Stimulated activated CD4-positive, alpha-beta T cell treated with anti-CD3 and anti-CD28 coated beads, Interleukin-2, amount 100 ng/mL, for 24 hours (primary cell): ENCODE results near the gene BDNF.
"Not testable (repeated sequence)": the region's sequence is repeated elsewhere in the genome, so short reads cannot be mapped to it uniquely, and the experiment has no call there.

Experiments used
- DNase-seq, 2 donors: peaks; one replicate each; pipeline ENCODE4 v3.0.0-alpha.2; 2020

Gene BDNF

DNA sequence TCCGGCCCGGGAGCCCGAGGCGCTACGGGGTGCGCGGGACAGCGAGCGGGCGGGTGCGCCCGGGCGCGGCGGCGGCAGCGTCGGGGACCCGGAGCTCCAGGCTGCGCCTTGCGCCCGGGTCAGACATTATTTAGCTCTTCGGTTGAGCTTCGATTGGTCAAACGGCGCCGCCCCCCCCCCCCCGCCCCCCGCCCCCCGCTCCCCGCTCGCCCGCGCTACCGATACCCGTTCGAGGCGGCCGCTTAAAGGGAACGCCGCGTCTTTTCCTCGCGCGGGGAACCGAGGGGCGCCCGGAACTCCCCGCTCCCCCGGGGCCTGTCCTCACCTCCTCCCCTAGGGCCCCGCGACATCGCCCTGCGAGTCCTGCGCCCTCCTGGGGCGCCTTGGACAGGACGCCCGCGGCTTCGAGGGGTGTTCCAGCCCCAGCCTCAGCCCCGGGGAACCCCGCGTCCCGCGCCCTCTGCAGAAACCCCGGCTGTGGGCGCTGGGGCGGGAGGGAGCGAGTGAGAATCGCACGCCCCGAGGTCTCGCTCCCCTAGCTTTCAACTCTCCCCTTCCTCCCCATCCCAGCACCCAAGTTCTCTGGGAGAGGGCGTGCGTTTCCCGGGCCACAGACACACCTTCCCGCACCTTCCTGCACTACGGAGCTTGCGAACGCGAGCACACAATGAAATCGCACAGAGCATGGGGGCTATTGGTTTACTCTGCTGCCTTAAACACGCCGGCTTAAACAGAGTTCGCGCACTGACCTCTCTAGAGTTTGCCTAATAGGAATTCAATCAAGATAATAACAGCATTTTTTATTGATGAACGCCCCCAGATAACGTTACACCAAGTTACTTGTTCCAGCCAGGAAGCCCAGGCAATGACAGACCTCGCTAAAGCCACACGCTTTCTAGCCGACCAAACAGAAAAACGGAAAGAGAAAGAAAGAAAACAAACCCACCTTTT, at the start of gene BDNF:
TSS of gene BDNF (minus strand) at position 105 of the 951 bp plus-strand sequence. CDS start 41,891 bp downstream, outside the sequence.
- DNase-seq = no peak

DNA sequence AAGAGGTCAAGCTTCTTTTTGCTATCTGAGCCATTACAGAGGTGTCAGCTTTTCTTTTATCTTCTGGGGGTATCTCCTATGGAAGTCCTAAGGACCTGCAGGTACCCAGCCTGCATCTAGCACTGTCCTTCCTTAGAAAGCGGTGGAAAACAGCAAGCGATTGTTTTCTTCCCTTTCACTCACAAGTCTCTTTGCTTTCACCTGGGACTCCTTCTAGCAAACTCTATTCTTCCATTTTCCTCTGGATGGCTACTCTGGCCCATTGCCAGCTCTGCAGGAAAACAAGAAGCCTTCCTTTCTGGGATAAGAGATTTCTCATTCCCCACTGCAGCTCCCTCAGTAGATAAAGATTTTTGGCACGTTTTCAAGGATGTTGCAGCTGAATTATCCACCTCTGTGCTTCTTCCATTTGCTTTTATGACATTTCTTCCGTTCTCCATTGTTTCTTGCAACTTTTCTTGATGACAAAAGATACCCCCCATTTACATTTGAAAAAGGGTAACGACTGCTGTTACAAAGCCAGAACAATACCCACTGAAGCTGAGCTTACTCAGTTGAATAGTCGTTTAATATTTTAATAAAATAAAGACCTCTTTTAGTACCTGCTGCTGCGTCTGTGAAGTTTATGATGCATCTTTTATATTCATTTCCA, 40.2 kb upstream of the BDNF start:
- DNase-seq = no peak

DNA sequence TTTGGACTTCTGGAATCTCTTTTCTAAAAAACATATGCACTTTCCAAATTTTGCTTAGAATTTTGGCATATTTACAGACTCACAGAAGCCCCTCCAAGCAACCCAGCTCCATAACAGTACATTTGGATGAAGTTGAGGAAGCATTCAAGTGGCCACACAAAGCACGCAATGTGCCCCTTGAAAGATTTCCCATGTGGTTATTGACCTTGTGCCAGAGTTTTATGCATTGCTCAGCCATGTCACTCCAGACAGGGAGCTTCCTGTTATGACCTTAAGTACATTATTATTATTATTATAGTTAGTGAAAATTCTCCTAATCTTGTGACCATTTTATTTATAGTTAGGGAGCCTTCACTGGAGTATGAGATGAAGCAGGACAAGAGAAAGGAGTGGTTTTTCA, 35.0 kb upstream of the BDNF start:
- DNase-seq = no peak

DNA sequence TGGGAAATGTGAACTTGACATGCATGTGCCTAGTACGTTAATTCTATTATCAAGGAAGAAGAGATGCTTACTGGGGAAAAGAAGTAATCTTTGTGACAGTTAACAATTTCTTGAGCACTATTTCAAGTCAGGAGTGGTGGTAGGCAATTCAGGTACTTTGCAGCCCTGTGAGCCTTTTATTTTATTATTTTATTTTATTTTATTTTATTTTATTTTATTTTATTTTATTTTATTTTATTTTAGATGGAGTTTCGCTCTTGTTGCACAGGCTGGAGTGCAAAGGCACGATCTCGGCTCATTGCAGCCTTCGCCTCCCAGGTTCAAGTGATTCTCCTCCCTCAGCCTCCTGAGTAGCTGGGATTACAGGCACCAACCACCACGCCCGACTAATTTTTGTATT, 31.5 kb upstream of the BDNF start:
- DNase-seq = not testable (repeated sequence)

DNA sequence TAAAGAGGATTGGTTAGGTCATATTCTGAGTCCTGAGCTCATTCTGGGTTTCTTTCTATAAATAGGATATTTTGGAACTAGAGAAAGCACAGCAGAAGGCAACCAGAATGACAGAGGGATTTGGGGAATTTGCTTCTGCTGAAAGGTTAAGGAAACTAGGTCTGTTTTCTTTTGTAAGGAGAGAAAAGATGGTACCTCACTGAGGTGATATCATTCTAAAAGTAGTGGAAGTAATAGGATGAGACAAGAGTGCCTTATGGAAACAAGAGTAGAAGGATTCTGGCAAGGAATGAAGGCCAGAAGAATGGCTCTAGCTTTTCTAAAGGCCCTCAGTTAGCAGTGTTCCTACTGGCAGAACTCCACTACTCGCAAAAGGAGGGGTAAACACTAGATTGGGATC, 26.7 kb upstream of the BDNF start:
- DNase-seq = no peak

DNA sequence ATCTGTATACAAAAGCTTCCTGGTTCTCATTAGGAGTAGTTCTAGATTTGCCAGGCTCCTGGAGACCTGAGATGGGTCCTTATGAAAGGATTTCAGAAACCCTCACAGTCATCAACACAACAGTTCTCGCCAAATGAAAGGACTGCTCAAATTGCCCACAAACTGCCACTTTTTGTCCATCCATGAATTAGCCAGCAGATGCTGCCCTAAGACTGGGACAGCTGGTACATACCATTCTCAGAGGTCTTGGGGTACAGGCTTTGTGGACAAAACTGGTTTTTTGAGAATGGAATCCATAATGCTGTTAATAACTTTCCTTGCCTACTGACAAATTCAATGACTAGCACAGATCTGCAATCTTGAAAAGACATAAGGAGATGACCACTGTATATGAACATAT, 23.4 kb upstream of the BDNF start:
- DNase-seq = no peak

DNA sequence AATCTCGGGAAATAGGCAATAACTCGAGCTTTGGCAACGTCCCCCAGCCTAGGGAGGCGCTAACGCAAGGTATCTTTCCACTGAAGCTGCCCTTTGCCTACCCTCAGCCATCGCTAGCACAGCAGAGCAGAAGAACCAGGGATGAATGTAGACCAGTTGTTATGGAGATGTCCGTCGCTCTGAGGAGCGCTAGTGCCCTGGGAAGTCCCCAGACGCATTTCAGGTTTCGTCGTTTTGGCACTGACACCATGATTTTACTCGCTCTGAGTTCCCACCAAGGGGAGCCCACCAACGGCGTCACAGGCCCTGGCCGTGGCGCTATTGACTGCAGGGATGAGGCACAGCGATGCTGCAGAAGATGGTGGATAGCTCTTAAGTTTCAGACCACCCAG, 22.7 kb upstream of the BDNF start:
- DNase-seq = no peak

DNA sequence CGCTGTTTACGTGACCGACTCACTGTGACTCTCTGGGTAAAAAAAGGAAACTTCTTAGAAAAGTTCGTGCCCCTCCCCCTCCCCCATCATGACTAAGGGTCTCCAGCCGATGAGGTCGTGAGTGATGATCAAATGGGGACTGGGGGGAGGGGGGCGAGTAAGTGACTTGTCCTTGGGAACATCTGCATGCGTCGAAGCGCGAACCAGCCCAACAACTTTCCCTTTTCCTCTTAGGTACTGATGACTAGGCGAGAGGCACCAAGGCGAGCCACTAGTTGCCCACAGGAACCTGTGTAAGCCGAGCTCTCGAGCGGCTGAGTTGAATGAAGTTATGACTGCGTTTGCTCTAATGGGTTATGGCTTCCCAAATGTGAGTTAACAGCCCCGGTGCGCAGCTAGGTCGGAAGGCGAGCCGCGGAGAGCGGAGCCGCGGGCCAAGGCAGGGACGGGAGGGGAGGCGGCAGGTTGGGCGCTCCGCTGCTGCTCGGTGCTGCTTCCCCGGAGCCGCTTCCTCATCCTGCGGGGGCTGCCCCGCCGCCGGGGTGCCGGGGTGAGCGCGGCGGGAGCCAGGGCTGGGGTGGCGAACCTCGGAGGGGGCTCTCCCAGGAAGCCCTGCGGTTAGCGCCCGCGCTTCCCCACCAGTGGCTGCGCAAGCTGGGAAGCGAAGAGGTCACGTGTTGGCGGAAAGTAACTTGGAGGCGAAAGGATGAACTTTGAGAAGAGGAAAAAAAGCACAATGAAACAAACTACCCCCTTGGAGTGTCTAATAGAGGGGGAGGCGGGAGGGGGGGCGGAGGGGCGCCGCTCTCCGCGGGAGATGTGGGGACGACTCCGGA, 22.1 kb upstream of the BDNF start:
- DNase-seq = no peak

DNA sequence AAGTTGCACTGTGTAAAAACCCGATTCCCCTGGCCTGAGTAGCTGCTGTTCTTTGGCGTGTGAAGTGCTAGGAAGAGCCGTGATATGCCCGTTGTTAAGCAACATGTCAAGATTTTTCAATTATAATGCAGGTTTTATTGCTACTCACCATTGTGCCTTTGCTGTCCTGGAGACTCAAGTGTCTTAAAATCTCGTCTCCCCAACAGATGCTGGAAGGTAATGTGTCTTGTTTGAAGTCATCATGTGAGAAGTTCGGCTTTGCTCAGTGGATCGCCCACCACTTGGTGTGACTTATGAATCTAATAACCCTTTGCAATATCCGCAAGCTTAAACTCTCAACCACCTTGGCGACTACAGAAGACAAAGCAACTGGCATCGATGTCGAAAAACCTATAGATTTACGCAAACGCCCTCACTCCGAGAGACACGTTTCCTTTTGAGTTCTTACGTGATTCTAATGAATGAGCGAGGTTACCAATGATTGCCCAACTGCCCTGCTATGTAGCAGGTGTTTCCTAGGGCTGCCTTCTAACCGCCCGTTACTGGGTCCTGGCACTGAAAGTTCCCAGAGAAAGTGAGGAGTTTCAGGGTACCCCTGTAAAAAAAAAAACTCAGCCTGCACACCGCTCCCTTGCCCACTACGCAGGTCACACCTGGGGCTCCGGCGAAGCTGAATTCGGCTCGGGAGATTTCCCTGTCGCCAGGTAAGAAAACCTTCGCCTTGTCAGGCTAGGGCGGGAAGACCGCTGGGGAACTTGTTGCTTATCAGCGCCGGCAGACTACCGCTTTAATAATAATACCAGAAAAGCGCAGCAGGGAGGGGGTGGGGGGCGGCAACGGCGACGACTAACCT, 21.2 kb upstream of the BDNF start:
- DNase-seq = no peak

DNA sequence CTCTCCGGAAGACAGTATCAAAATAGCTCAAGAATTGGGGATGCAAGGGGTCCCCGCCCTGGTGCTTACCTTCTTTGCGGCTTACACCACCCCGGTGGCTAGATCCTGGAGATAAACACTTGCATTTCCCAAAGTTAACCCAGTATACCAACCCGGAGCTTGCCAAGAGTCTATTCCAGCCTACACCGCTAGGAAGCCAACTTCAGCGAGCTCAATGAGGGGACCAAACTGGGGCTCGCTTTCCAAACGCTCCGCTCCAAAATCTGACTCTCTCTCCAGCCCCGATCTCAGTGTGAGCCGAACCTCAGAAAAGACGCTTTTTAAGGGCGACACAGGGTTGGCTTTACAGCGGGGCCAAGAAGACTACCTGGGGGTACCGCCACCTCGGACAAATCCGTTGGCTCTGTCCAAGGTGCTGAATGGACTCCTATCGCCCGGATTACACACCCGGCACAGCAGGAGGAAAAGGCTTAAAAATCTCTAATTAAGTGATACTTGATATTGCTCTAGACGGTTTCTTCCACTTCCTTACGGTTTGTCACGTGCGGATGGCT, 20.1 kb upstream of the BDNF start:
- no peak for DNase-seq

DNA sequence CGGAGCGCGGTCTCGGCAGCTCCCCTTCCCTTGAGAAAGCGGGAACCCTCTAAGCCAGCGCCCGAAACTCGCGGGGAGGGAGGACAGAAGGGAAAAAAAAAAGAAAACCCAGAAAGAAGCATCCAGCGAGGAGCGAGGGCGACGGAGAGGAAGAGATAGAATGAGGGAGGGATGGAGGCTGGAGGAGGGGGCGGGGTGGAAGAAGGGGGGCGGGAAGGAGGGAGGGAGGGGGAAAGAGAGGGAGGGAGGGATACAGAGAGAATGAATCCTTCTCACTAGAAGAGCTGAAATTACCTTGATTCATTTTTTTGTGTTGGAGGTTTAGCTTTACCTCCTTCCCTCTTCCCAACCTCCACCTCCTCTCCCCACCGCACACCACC, 19.3 kb upstream of the BDNF start:
- no peak for DNase-seq

DNA sequence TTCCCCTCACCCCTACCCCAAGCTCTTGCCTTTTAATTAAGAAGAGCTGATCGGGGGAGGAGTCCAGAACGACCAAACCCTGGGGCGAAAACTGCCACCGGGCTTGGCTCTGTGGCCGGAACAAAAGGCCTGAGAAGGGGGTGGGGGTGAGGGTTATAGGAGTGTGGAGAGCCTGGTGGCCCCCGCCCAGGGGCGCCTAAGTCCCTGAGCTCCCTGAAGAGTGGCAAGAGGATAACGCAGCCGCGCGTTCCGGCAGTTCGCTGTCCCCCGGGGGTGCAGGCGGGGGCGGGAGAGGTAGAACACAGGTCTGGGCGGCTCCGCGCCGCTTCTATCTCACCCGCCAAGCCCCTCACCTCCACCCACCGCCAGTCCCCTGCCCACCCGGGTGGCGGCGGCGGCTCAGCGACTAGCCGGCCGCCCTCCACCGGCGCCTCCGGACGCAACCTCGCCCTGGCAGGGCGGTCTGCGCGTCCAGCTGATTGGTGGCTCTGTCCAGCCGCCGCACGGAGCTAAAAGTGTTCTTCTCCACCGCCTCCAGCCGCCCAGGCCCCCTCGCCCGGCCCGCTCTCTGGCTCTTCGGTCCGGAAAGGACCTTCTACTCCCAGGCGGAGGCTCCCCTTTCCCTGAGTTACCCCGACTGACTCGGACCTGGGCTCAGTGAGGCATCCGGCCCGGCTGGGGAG, 18.7 kb upstream of the BDNF start:
- no peak for DNase-seq

DNA sequence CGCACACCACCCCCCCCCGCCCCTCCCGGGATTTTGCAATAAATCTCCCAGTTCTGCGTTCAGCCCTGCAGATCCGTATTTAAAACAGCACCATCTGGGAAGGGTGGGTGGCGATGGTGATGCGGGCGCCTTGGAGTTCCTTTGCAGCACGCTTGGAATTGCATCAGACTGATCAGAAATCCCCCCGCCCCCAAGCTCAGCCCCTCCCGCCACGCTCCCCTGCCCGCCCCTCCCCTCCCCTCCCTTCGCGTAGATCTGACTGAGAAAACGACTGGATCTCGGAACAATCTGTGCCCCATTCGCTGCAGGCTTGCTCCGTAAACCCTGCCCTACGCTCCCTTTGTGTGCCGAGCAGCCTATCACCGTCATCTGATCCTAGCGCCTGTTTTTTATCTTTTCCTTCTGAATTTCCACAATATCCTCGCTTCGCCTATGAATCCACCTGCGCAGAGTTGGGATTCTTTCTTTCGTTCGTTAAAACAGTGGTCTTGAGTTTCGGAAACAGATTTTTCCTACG, 18.1 kb upstream of the BDNF start:
- DNase-seq = no peak

DNA sequence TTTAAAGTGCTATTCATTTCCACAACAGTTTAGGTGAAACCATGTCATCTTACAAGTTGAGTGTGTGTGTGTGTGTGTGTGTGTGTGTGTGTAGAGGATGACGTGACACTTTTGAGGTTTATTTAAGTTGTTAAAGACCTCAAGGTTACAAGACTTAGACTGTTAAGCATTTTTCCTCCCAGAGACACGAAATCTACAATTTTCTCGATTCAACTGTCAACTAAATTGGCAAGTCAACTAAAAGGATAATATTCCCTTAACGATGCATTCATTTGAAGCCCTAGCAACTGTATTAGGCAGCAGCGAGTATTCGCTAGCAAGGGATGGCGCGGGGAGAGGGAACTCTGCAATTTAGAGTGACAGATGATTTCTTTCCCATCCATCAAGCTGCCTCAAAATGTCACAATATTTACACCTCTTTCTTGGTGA, 17.6 kb upstream of the BDNF start:
- no peak for DNase-seq

DNA sequence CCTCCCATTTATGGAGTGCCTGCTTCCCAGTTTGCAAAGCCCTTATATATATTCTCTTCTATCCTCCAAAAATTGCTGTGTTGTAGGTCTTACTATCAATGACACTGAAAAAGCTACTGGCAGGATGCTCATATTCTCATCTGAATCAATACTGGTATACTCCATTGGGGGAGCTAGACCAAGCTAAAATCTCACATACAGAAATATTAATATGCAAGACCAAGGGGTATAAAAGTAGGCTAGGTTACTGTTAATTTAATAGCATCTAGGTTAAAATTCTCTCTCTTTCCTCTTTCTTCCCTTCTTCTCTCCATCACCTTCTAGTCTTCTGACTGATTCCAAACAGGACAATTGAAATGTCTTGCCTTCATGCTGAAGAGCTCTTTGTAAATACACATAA, 17.1 kb upstream of the BDNF start:
- DNase-seq = no peak

DNA sequence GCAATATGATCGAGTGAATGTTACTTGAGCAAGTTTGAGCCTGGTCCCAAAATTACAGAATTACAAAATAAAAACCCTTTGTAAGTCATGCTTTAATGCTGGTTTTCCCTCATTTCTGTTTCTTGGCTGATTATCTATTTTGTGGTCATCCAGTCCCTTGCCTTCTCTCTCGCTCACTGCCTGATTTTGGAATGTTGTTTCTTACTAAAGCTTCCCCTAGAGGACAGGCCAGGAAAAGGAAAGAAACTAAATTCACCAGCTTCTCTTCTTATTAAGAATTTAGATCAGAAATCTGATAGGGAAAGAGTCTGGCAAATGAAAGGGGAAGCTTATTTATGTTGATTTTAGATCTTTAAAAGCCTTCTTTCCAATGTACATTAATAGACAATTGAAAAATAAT, 16.6 kb upstream of the BDNF start:
- DNase-seq = no peak

DNA sequence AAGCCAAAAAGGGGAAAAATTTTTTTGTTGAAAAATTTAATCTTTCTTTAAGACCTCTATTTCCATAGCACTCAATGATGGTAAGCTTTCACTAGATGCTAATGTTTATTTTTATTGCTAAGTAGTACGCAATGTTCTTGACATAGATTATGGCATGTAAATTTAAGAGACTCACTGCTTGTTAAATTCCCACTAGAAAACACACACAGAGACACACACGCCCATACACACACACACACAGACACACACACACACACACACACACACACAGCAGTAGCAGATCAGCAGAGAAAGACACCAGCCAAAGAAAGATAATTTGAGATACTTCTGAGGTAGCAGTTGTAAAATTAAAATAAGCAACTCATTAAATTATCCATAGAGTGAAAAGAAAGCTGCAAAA, 16.0 kb upstream of the BDNF start:
- no peak for DNase-seq

DNA sequence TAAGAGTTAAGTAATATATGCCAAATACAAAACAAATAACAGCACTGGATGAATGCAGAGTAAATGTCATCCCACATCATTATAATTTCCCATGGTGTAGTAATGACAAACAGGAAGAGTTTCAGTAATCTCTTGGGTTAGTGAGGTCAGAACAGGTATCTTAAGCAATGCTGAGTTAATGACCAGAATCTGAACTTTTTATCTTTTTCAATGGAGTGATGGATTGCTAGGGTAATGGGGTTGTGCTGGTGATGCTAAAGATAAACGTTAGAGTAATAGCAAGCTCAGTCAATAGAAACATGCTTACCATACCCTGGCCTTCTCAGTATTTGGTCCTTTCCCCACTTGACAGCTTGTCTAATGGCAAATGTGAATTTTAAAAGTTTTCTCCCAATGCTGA, 11.5 kb upstream of the BDNF start:
- DNase-seq = no peak

DNA sequence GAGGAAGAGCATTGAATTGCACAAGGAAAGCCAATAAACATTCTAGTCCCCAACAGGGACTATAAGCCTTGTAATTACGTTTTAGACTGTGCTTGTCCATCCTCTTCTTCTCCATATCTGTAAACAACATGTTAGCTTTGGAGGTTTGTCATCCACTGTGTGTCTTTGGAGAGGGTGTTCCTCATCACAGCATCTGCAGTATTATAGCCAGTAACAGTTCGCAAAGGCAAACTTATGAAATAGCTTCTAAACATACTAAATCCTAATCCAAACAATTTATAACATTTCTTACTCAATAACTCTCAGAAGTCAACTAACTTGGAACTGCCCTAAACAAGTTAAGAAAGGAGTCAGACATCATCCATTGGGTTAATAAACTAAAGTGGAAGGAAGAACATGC, 10.3 kb upstream of the BDNF start:
- DNase-seq = no peak

DNA sequence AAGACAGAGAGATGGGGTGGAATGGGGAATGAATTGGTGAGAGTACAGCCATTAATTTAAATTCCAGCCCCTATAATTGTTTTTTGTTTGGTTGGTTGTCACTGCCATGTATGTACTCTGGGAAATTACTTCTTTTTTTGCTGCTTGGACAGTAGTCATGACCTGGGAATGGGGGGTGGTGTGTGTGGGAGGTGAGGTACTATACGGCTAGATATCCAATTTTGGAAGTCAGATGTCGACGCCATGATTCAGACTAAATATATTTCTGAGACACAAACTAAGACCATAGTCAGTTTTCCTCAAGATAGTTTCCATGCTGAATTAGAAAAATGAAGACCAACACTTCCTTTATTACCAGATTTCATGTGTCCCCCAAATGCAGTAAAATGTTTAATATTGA, 7.4 kb upstream of the BDNF start:
- no peak for DNase-seq
